KG1 (cell line): ENCODE data around the gene DCAF8.

Experiments
- DNase-seq: peaks from one replicate; lab custom pipeline; 2025; lab: John Stamatoyannopoulos, UW

Gene DCAF8

GRCh38 chr1:160204526-160205241 lies 57.7 kb downstream of the DCAF8 start:
- DNase-seq: no peak

- no peak for DNase-seq
These were observed 61.6 kb downstream of the DCAF8 start for GRCh38 chr1:160200786-160201185.

DNA sequence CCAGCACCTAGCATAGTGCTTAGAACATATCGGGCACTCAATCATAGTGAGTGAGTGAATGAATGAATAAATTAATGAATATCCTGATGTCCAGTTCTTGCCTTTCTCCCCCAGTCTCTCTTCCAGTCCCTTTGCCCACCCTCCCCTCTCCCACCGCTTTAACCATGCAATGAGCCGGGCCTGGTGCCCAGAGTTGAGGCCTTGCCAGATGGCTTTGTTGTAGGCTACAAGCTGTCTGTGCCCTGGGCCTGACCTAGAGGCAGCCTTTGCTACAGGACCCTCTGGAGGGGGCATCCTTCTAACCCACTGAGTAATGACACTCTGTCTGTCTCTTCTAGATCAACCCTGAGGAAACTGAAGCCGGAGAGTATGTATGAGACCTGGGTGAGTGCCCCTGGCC lies 65.1 kb downstream of the DCAF8 start:
- no peak for DNase-seq

DNA sequence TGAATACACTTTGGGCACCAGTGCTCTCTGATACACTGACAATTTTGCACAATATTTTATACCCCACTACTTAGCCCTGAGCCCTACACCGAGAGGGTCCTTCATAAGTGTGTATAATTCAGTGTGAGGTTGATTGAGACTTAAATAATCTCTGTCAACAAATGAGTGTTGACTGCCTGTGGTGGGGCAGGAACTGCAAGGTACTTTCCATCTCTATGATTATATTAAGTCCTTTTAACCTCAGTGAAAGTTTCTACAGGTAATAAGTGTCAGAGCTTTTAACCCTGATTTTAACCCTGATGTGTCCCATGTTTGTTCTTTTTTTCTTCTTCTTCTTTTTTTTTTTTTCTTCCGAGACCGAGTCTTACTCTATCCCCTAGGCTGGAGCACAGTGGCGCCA lies 66.2 kb downstream of the DCAF8 start:
- DNase-seq: no peak

GRCh38 chr1:160194737-160195059 lies 67.7 kb downstream of the DCAF8 start:
- DNase-seq: no peak

GRCh38 chr1:160193832-160194736 lies 68.3 kb downstream of the DCAF8 start:
- DNase-seq: no peak

DNA sequence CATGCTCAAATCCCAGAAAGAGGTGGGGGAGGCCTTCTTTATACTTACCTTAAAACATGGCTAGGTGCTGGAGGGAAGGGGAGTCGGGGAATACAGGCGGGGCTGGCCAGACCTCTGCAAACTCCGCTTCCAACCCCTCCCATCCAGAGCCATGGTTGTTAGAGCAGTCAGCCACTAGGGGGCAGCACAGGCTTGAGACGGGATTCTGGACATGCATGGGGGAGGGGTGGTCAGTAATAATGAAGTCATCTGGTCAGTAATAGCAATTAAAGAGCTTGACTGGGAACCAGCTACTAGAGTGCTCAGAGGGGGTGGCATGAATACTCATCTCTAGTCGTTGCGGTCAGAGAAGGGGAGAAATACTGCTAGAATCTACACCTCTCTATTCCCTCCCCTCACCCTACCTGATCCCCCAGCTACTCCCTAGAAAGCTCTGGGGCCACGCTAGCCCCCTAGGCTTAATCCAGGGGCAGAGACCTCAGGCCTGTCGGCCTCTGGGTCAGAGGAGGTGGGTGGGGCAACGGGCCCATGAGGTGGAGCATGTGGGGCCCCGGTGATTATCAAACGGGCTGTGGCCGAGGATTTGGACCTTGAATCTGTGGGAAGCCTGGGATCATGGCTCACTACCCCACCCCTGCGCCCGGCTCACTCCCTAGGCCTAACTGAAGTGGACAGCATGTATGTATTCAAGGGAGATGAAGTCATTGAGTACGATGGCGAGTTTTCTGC lies 69.1 kb downstream of the DCAF8 start:
- DNase-seq: peak; percentile 33

- no peak for DNase-seq
These were observed 70.1 kb downstream of the DCAF8 start for GRCh38 chr1:160192234-160192633.

DNA sequence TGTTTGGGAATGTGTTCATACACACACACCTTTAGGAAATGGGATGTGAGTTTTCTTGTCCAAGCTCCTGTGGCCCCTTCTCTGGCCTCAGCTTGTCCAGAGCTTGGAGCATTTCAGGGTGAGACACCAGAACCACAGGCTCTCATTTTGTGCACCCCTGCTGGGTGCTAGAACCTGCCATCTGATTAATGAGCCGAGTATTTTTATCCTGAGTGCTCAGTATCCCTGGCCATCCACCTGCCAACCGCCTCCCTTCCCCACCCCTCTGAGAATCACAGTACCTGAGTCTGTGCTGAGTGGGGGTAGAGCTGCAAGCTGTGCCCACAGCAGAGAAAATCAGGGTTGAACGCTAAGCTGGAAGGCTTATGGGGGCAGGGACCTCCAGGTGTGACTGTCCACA lies 70.6 kb downstream of the DCAF8 start:
- DNase-seq: no peak

GRCh38 chr1:160189649-160190625 lies 72.4 kb downstream of the DCAF8 start, which contains the start of gene CASQ1:
TSS of gene CASQ1 (plus strand) at chr1:160190575. CDS start at chr1:160190752, 177 bp downstream.
- DNase-seq: no peak

DNA sequence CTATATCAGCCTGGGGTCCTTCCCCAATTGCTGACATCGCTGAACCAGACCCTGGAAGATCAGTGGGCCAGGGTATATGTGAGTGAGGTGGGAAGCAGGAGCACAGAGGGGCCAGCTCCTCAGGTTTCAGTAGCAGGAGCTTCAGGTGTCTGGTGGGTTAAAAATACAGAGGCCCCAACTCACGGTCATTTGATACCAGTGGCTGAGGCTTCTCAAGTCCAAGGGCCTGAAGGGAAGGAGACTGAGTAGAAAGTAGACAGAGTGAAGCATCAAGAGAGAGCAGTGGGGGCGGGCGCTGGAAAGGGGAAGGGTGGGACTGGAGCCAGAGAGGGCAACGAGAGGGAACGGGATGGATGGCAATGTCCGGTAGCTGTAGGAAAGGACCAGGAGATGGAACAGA lies 74.0 kb downstream of the DCAF8 start:
- no peak for DNase-seq

GRCh38 chr1:160187407-160187806 lies 74.9 kb downstream of the DCAF8 start:
- DNase-seq: no peak

- no peak for DNase-seq
These were observed 75.6 kb downstream of the DCAF8 start for GRCh38 chr1:160186729-160187128.

- no peak for DNase-seq
These were observed 76.1 kb downstream of the DCAF8 start for GRCh38 chr1:160186246-160186645.

DNA sequence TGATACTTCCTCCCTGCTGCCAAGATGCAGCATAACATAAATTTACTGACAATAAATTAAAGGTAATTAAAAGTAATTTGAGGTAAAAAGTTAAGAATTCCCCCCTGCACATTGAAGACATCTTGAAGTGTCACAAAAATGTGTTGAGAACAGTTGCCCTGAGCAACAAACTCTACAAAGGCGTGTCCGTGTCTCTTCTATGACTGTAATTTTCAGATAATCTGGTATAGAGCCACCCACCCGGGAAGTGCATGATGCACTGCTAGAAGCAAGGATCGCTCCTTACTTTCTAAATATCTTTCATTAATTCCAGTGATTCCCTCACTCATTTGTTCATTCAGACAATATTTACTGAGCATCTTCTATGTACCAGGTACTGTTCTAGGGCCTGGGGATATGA lies 83.0 kb downstream of the DCAF8 start:
- DNase-seq: no peak

DNA sequence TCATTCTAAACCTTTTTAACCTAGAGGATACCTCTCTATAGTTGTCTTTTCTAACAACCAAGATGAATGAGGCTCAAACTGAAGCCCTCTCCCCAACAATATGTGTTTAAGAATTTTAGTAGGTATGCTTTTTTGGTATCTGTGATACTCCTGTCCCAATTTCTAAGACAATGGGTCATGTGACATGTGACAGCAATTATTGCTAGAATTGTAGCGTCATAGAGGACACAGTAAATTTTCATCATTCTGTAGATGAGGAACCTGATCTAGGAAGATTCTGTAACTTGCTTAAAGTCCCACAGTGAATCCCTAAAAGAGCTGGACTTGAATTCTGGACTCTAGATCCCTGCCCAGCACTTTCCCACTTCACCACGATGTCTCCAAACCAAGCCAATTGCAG lies 83.6 kb downstream of the DCAF8 start:
- DNase-seq: no peak

DNA sequence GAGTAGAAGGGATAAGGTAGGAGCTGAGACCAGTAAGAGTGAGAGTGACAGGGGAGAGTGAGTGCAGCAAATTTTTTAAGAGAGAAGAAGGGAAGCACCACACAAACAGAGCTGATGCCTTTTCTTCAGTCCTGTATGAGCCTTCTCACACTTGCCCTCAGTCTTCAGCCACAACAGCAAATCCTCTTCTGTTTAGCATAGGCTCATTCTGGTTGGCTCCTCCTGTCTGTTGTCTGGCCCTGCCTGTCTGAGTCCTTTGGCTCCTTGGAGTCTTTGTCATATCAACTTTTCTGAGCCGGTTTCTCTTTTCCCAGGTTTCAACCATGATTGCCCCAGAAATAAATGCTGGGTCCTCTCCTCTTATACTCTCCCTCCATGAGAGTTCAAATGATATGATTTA lies 84.7 kb downstream of the DCAF8 start:
- no peak for DNase-seq

- DNase-seq: no peak
These were observed 85.1 kb downstream of the DCAF8 start for GRCh38 chr1:160177231-160177630.

DNA sequence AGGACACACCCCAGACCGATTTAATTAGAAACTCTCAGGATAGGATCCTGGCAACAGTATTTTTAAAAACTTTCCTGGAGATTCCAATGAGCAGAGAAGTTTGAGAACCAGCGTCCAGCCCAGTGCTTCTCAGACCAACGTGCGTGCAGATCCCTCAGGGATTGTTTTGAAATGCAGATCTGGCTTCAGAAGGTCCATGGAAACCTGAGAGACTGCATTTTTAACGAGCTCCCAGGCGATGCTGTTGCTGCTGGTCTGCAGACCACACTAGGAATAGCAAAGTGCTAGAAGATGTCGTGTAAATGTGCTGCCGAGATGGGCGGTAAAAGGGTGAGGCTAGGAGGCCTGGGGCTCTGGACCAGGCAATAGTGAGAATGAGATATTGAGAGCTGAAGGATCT lies 90.4 kb downstream of the DCAF8 start:
- no peak for DNase-seq

- DNase-seq: no peak
These were observed 91.0 kb downstream of the DCAF8 start for GRCh38 chr1:160171354-160171753.

- DNase-seq: peak; percentile 26
These were observed 92.6 kb downstream of the DCAF8 start for GRCh38 chr1:160169553-160170399.
